Measurements from ENCODE around the gene RNU6-9. TPM values are rescaled to one million over a fixed set of nuclear protein-coding genes. Genes with fewer than 3 reads are reported as not detected.

RNU6-9 gene
- total and polyA plus RNA-seq, 7 donors, result not detected

DNA sequence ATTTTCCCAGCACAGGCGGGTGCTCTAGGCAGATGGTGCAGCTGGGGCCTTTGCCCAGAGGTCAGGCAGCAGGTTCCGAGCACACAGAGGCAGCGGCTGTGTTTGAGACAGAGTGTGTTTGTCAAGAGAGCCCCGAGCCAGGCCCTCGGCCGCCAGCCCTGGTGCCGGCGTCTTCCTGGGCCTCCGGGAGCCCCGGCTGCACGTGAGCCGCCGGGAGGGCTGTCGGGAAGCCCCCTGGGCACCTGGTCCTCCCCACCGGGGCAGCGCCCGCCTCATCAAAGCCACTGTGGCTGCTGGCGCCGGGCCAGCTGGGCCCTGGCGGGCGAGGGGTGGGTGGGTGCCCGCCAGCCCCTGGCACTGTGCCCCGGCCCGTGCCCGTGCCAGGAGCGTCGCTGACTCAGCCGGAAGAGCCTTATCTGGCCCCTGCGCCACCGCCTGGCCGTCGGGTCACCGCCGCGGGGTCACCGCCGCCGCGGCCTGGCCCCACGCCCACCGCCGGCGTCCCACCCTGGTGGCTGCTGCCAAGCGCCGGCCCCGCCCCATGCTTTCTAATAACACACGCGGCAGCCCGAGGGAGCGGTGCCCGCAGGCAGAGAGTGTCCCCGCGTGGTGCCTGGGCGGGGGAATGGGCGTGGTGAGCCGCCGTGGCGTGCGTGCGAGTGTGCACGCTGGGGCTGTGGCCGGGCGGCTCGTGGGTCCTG, 47.5 kb downstream of the RNU6-9 start:
- Histone ChIP-seq H3K4me3 (peak overlapping the region; percentile 0 to 42 (median 36)), H3K36me3 (no peaks in the 10 kb centered on the region), H3K9me3 (no peaks in the 10 kb centered on the region), H3K27me3 (no peaks in the 10 kb centered on the region), H3K27ac (peak overlapping the region; percentile 79 to 92 (median 84)), H3K4me1 (peaks cover 0 to 47% (median 21%) of the 10 kb centered on the region in 4 donors)
- DNase-seq, result peak; percentile 87
- TF ChIP-seq EP300 (IDR thresholded peaks at IDR 0.05) (no peak), POLR2A (IDR thresholded peaks at IDR 0.05) (no peak), POLR2AphosphoS5 (IDR thresholded peaks at IDR 0.05) (peak in 2 of 4 donors; percentile 30)
- TF ChIP-seq, protein P1, sequence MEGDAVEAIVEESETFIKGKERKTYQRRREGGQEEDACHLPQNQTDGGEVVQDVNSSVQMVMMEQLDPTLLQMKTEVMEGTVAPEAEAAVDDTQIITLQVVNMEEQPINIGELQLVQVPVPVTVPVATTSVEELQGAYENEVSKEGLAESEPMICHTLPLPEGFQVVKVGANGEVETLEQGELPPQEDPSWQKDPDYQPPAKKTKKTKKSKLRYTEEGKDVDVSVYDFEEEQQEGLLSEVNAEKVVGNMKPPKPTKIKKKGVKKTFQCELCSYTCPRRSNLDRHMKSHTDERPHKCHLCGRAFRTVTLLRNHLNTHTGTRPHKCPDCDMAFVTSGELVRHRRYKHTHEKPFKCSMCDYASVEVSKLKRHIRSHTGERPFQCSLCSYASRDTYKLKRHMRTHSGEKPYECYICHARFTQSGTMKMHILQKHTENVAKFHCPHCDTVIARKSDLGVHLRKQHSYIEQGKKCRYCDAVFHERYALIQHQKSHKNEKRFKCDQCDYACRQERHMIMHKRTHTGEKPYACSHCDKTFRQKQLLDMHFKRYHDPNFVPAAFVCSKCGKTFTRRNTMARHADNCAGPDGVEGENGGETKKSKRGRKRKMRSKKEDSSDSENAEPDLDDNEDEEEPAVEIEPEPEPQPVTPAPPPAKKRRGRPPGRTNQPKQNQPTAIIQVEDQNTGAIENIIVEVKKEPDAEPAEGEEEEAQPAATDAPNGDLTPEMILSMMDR (IDR thresholded peaks at IDR 0.05), result no peak
- 6 to 18% methylated on average over 64 of the region's 64 CpGs for WGBS, 2 donors
- intact Hi-C loops (cut with DNase I), result no loop called here

DNA sequence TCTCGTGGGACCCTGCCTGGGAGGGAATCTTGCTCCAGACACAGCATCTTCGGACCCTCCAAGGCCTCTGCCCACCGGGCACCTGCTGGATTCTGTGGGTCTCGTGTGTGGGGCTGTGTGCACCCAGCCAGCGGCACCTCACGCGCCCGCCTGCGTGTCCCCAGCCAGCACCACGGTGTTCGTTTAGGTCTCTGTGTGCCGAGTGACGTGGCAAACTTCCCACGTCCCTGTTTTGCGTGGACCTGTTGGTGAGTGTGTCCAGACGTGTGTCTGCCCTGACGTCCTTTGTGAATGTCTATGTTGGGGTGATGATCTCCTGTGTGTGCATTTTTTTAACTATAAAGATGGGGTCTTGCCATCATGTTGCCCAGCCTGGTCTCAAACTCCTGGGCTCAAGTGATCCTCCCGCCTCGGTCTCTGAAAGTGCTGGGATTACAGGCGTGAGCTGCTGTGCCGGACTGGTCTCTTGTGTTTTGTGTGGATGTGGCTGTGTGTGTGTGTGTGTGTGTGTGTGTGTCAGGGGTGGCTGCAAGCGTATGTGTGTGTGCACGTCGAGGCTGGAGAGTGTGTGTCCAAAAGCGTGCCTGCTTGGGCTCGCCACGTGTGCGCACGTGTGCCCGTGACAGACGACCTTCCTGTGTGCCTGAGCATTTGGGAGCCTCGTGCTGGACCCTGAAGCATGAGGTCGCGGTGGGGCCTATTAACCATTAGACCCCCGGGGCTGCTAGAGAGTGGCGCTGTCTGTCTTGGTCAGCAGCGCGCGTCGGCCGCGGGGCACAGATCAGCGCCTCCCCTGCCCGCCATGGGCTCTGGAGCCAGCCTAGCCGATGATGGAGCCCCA, 48.2 kb downstream of the RNU6-9 start:
- Histone ChIP-seq H3K27me3 (no peaks in the 10 kb centered on the region), H3K27ac (peak overlapping the region; percentile 79 to 92 (median 84)), H3K4me1 (peaks cover 0 to 47% (median 21%) of the 10 kb centered on the region in 4 donors), H3K36me3 (no peaks in the 10 kb centered on the region), H3K9me3 (no peaks in the 10 kb centered on the region), H3K4me3 (peak overlapping the region; percentile 0 to 42 (median 36))
- TF ChIP-seq POLR2A (IDR thresholded peaks at IDR 0.05), result no peak
- TF ChIP-seq EP300 (IDR thresholded peaks at IDR 0.05), result no peak
- TF ChIP-seq, protein P1 (IDR thresholded peaks at IDR 0.05), result no peak
- no peak for TF ChIP-seq POLR2AphosphoS5 (IDR thresholded peaks at IDR 0.05)
- intact Hi-C loops (cut with DNase I), result no loop called here
- WGBS, 2 donors, result 40 to 77% methylated on average over 45 of the region's 45 CpGs
- no peak for DNase-seq

GRCh38 chr19:942133-942645, 48.9 kb downstream of the RNU6-9 start:
- WGBS, 2 donors, result 88 to 95% methylated on average over 32 of the region's 32 CpGs
- Histone ChIP-seq H3K36me3 (no peaks in the 10 kb centered on the region), H3K27ac (no peak overlapping the region), H3K27me3 (no peaks in the 10 kb centered on the region), H3K4me1 (peaks cover 0 to 47% (median 21%) of the 10 kb centered on the region in 4 donors), H3K4me3 (no peak overlapping the region), H3K9me3 (no peaks in the 10 kb centered on the region)
- DNase-seq, result no peak
- TF ChIP-seq POLR2AphosphoS5 (IDR thresholded peaks at IDR 0.05) (no peak), EP300 (IDR thresholded peaks at IDR 0.05) (no peak), POLR2A (IDR thresholded peaks at IDR 0.05) (no peak)
- TF ChIP-seq, protein P1 (IDR thresholded peaks at IDR 0.05), result no peak
- intact Hi-C loops (cut with DNase I), result no loop called here

Small RNA genes lying within 50 kb of the gene (small RNA-seq; reads per million reads assigned to genes)
- 0 to 0.60 (median 0) reads per million in 3 donors for gene RNU6-9

Other genes starting within 250 kb of the RNU6-9 start
- 10 to 100 TPM; 39.2 to 57.1 (median 55.5) TPM for gene RNF126, start 230.3 kb upstream of the RNU6-9 start, total RNA-seq
- 10 to 100 TPM; 33.5 to 58.8 (median 35.4) TPM for gene RNF126, start 230.3 kb upstream of the RNU6-9 start, polyA plus RNA-seq
- gene FSTL3, start 217.1 kb upstream of the RNU6-9 start, total RNA-seq, result 100 to 1,000 TPM in 2 of 4 donors, 10 to 100 TPM in 2; 35.7 to 118 (median 107) TPM
- gene FSTL3, start 217.1 kb upstream of the RNU6-9 start, polyA plus RNA-seq, result 10 to 100 TPM in 1 of 3 donors, 1 to 10 TPM in 2; 1.6 to 17.8 (median 6.0) TPM
- gene PRSS57, start 198.0 kb upstream of the RNU6-9 start, total RNA-seq, result not detected
- under 1 TPM in 1 of 3 donors, not detected in 2; 0.15 TPM for gene PRSS57, start 198.0 kb upstream of the RNU6-9 start, polyA plus RNA-seq
- gene PALM, start 184.5 kb upstream of the RNU6-9 start, total RNA-seq, result 10 to 100 TPM; 30.4 to 91.4 (median 35.9) TPM
- gene PALM, start 184.5 kb upstream of the RNU6-9 start, polyA plus RNA-seq, result 10 to 100 TPM in 2 of 3 donors, 1 to 10 TPM in 1; 3.0 to 21.0 (median 12.5) TPM
- gene MISP, start 142.4 kb upstream of the RNU6-9 start, total RNA-seq, result under 1 TPM in 1 of 4 donors, not detected in 3; 0.36 TPM
- 100 to 1,000 TPM; 266 to 456 (median 311) TPM for gene MISP, start 142.4 kb upstream of the RNU6-9 start, polyA plus RNA-seq
- 10 to 100 TPM; 53.8 to 94.5 (median 71.7) TPM for gene PTBP1, start 96.0 kb upstream of the RNU6-9 start, total RNA-seq
- gene PTBP1, start 96.0 kb upstream of the RNU6-9 start, polyA plus RNA-seq, result 100 to 1,000 TPM in 2 of 3 donors, 10 to 100 TPM in 1; 78.7 to 154 (median 101) TPM
- gene PLPPR3, start 71.5 kb upstream of the RNU6-9 start, total RNA-seq, result not detected
- gene PLPPR3, start 71.5 kb upstream of the RNU6-9 start, polyA plus RNA-seq, result under 1 TPM in 1 of 3 donors, not detected in 2; 0.07 TPM
- 1 to 10 TPM in 1 of 4 donors, under 1 TPM in 1, not detected in 2; 0.36 to 1.1 TPM for gene AZU1, start 65.6 kb upstream of the RNU6-9 start, total RNA-seq
- gene AZU1, start 65.6 kb upstream of the RNU6-9 start, polyA plus RNA-seq, result under 1 TPM in 1 of 3 donors, not detected in 2; 0.03 TPM
- not detected for gene PRTN3, start 52.5 kb upstream of the RNU6-9 start, total RNA-seq
- not detected for gene PRTN3, start 52.5 kb upstream of the RNU6-9 start, polyA plus RNA-seq
- 1 to 10 TPM in 3 of 4 donors, not detected in 1; 1.4 to 3.6 (median 2.3) TPM for gene ELANE, start 41.2 kb upstream of the RNU6-9 start, total RNA-seq
- under 1 TPM in 1 of 3 donors, not detected in 2; 0.64 TPM for gene ELANE, start 41.2 kb upstream of the RNU6-9 start, polyA plus RNA-seq
- gene CFD, start 33.8 kb upstream of the RNU6-9 start, total RNA-seq, result 100 to 1,000 TPM; 131 to 830 (median 457) TPM
- 100 to 1,000 TPM in 2 of 3 donors, 10 to 100 TPM in 1; 29.1 to 329 (median 101) TPM for gene CFD, start 33.8 kb upstream of the RNU6-9 start, polyA plus RNA-seq
- 10 to 100 TPM; 22.4 to 33.2 (median 25.6) TPM for gene MED16, start 297 bp upstream of the RNU6-9 start, total RNA-seq
- 10 to 100 TPM; 36.1 to 62.5 (median 51.7) TPM for gene MED16, start 297 bp upstream of the RNU6-9 start, polyA plus RNA-seq
- 10 to 100 TPM; 21.4 to 37.2 (median 27.7) TPM for gene R3HDM4, start 19.7 kb downstream of the RNU6-9 start, total RNA-seq
- 10 to 100 TPM; 30.5 to 85.3 (median 33.0) TPM for gene R3HDM4, start 19.7 kb downstream of the RNU6-9 start, polyA plus RNA-seq
- not detected for gene KISS1R, start 23.8 kb downstream of the RNU6-9 start, total RNA-seq
- under 1 TPM in 1 of 3 donors, not detected in 2; 0.13 TPM for gene KISS1R, start 23.8 kb downstream of the RNU6-9 start, polyA plus RNA-seq
- 10 to 100 TPM in 1 of 4 donors, 1 to 10 TPM in 3; 3.1 to 11.6 (median 4.3) TPM for gene ARID3A, start 32.6 kb downstream of the RNU6-9 start, total RNA-seq
- 1 to 10 TPM; 1.4 to 6.0 (median 1.8) TPM for gene ARID3A, start 32.6 kb downstream of the RNU6-9 start, polyA plus RNA-seq
- gene WDR18, start 90.9 kb downstream of the RNU6-9 start, total RNA-seq, result 10 to 100 TPM; 14.3 to 33.1 (median 30.4) TPM
- gene WDR18, start 90.9 kb downstream of the RNU6-9 start, polyA plus RNA-seq, result 10 to 100 TPM; 22.4 to 65.8 (median 43.8) TPM
- under 1 TPM in 1 of 4 donors, not detected in 3; 0.14 TPM for gene GRIN3B, start 106.9 kb downstream of the RNU6-9 start, total RNA-seq
- under 1 TPM in 1 of 3 donors, not detected in 2; 0.04 TPM for gene GRIN3B, start 106.9 kb downstream of the RNU6-9 start, polyA plus RNA-seq
- 100 to 1,000 TPM in 2 of 4 donors, 10 to 100 TPM in 2; 85.6 to 174 (median 126) TPM for gene TMEM259, start 127.6 kb downstream of the RNU6-9 start, total RNA-seq
- gene TMEM259, start 127.6 kb downstream of the RNU6-9 start, polyA plus RNA-seq, result 100 to 1,000 TPM in 1 of 3 donors, 10 to 100 TPM in 2; 19.2 to 232 (median 25.9) TPM
- gene RNU6-2, start 128.0 kb downstream of the RNU6-9 start, total RNA-seq, result not detected
- not detected for gene RNU6-2, start 128.0 kb downstream of the RNU6-9 start, polyA plus RNA-seq
- 10 to 100 TPM; 25.5 to 59.0 (median 36.3) TPM for gene CNN2, start 133.1 kb downstream of the RNU6-9 start, total RNA-seq
- 100 to 1,000 TPM in 1 of 3 donors, 10 to 100 TPM in 2; 48.0 to 115 (median 53.9) TPM for gene CNN2, start 133.1 kb downstream of the RNU6-9 start, polyA plus RNA-seq
- 10 to 100 TPM in 2 of 4 donors, 1 to 10 TPM in 2; 3.8 to 20.5 (median 10.9) TPM for gene ABCA7, start 146.6 kb downstream of the RNU6-9 start, total RNA-seq
- 10 to 100 TPM in 1 of 3 donors, 1 to 10 TPM in 2; 1.8 to 25.1 (median 9.9) TPM for gene ABCA7, start 146.6 kb downstream of the RNU6-9 start, polyA plus RNA-seq
- 10 to 100 TPM; 12.8 to 21.6 (median 18.2) TPM for gene ARHGAP45, start 173.7 kb downstream of the RNU6-9 start, total RNA-seq
- 100 to 1,000 TPM in 1 of 3 donors, 10 to 100 TPM in 2; 38.6 to 103 (median 39.0) TPM for gene ARHGAP45, start 173.7 kb downstream of the RNU6-9 start, polyA plus RNA-seq
- gene POLR2E, start 201.9 kb downstream of the RNU6-9 start, total RNA-seq, result 100 to 1,000 TPM in 2 of 4 donors, 10 to 100 TPM in 2; 82.0 to 203 (median 104) TPM
- gene POLR2E, start 201.9 kb downstream of the RNU6-9 start, polyA plus RNA-seq, result 100 to 1,000 TPM; 124 to 175 (median 133) TPM
- gene GPX4, start 210.5 kb downstream of the RNU6-9 start, total RNA-seq, result 100 to 1,000 TPM; 269 to 433 (median 371) TPM
- gene GPX4, start 210.5 kb downstream of the RNU6-9 start, polyA plus RNA-seq, result 100 to 1,000 TPM; 311 to 662 (median 643) TPM